Small intestine (tissue), 7 donors: ENCODE results near the gene RIT1. TPM values are rescaled to one million over a fixed set of nuclear protein-coding genes. Genes with fewer than 3 reads are reported as not detected.
A peak's percentile ranks its signal among the peaks of the same experiment; 100 is the strongest.

Experiments used
- DNase-seq, 2 donors: peaks; one replicate each; pipeline versions ENCODE4 v3.0.0 to v3.0.0-alpha.2; 2013
- FAIRE-seq: peaks from 2 replicates; lab custom pipeline; 2012; peaks lifted over from hg19 to GRCh38; lab: Jason Lieb, UNC
- H3K27ac ChIP-seq, 3 donors: one replicate each; pipeline ENCODE4 v1.5.1; 2013; ENCODE audit warnings: low read length in 2 of 3, mild to moderate bottlenecking in 2 of 3, control low read depth in 1 of 3, inconsistent platforms in 1 of 3, low read depth in 1 of 3, moderate library complexity in 1 of 3
- H3K27me3 ChIP-seq, 3 donors: one replicate each; pipeline ENCODE4 v1.6.1; 2013; ENCODE audit warnings: low read length in 3 of 3, inconsistent platforms in 1 of 3; ENCODE audit not compliant: control insufficient read depth in 3 of 3, insufficient read depth in 3 of 3
- H3K36me3 ChIP-seq, 3 donors: one replicate each; pipeline ENCODE4 v1.6.1; 2013; ENCODE audit warnings: low read length in 3 of 3, inconsistent platforms in 1 of 3, low read depth in 1 of 3, mild to moderate bottlenecking in 1 of 3, moderate library complexity in 1 of 3; ENCODE audit not compliant: control insufficient read depth in 3 of 3, insufficient read depth in 2 of 3
- H3K4me1 ChIP-seq, 3 donors: one replicate each; pipeline ENCODE4 v1.6.1; 2013; ENCODE audit warnings: low read length in 2 of 3, inconsistent platforms in 1 of 3, low read depth in 1 of 3, mild to moderate bottlenecking in 1 of 3, moderate library complexity in 1 of 3; ENCODE audit not compliant: control insufficient read depth in 3 of 3, insufficient read depth in 2 of 3
- H3K4me3 ChIP-seq, 3 donors: one replicate each; pipeline ENCODE4 v1.5.1; 2013; ENCODE audit warnings: low read length in 3 of 3, control low read depth in 1 of 3, inconsistent platforms in 1 of 3, low read depth in 1 of 3, mild to moderate bottlenecking in 1 of 3, moderate library complexity in 1 of 3
- H3K9me3 ChIP-seq, 2 donors: one replicate each; pipeline ENCODE4 v1.6.1; 2013; ENCODE audit warnings: low read depth in 1 of 2, low read length in 1 of 2; ENCODE audit not compliant: control insufficient read depth in 2 of 2, insufficient read depth in 1 of 2
- whole genome bisulfite sequencing, 3 donors: extraction: QIAGEN DNeasy Blood & Tissue Kit; methylation state at CpG; one replicate each; pipeline ENCODE4 v1.1.7; 2013; 5-methylcytosine and 5-hydroxymethylcytosine counted together
- polyA plus RNA-seq, 4 donors: library from polyadenylated mRNA; stranded (reverse) in 3 of 4; unstranded in 1 of 4; fragments of 200-250 nt in 3 of 4; fragments of 120-200 nt in 1 of 4; gene quantifications; one replicate each; pipeline versions ENCODE4 v1.2.1 to v1.2.3, GENCODE V29; 2013
- donor health status: healthy with polysubstance abuse.
- donor health status: control.
- donor health status: control.
- donor health status: Bipolar disorder and iron deficiency.
- donor health status: healthy.

The RIT1 gene
- polyA plus RNA-seq, 4 donors = 9.7 to 57.8 (median 11.7) TPM

DNA sequence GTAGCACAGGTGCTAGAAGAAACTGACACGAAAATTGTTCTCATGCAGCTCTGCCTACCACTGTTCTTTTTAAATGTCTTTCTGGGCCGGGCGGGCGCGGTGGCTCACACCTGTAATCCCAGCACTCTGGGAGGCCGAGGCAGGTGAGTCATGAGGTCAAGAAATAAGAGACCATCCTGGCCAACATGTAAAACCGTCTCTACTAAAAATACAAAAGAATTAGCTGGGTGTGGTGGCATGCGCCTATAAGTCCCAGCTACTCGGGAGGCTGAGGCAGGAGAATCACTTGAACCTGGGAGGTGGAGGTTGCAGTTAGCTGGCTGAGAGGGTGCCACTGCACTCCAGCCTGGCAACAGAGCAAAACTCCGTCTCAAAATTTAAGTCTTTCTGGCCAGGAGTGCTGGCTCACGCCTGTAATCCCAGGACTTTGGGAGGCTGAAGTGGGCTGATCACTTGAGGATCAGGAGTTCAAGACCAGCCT lies 947 bp upstream of the RIT1 start:
- DNase-seq = no peak
- FAIRE-seq = no peak
- peaks cover 0 to 4% (median 0%) of the 10 kb centered on the region in 3 donors for H3K4me1 ChIP-seq
- 74 to 83% (median 82%) methylated on average over 11 of the region's 11 CpGs for WGBS, 3 donors
- H3K4me3 ChIP-seq = no peak overlapping the region
- H3K9me3 ChIP-seq = no peaks in the 10 kb centered on the region
- no peaks in the 10 kb centered on the region for H3K27me3 ChIP-seq
- H3K36me3 ChIP-seq = peaks cover 8 to 50% (median 28%) of the 10 kb centered on the region in 3 donors
- peak overlapping the region in 2 of 3 donors; percentile 91 to 94 for H3K27ac ChIP-seq

DNA sequence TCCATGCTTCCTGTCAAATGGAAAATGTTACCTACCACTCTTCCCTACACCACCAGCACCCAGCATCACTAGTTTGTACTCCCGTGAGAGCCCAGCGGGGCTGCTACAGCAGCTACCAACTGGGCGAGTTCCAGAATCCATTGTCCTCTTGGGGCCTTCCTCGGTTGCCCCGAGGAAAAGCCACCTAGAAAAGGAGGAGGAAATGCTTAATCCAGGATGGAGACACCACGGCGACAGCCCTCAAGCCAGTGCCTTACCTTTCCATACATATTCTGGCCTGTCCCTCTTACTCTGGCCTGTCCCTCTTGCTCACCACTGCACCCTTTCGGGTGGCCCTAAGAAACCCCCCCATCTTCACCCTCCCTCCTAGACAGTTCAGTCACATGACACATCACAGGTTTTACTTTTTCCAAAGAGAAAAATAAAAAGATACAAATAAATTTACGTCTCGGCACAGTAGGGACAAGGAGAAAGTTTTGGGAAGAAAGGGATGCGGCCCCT lies 478 bp downstream of the RIT1 start:
- H3K9me3 ChIP-seq = no peaks in the 10 kb centered on the region
- H3K4me3 ChIP-seq = peak overlapping the region; percentile 68 to 75 (median 72)
- H3K27ac ChIP-seq = peak overlapping the region; percentile 79 to 94 (median 91)
- 2% methylated on average over 10 to 11 of the region's 11 CpGs for WGBS, 3 donors
- H3K36me3 ChIP-seq = peaks cover 7 to 61% (median 26%) of the 10 kb centered on the region in 3 donors
- no peaks in the 10 kb centered on the region for H3K27me3 ChIP-seq
- FAIRE-seq (no peak), DNase-seq (peak; percentile 32 to 61)
- peaks cover 0 to 4% (median 0%) of the 10 kb centered on the region in 3 donors for H3K4me1 ChIP-seq

DNA sequence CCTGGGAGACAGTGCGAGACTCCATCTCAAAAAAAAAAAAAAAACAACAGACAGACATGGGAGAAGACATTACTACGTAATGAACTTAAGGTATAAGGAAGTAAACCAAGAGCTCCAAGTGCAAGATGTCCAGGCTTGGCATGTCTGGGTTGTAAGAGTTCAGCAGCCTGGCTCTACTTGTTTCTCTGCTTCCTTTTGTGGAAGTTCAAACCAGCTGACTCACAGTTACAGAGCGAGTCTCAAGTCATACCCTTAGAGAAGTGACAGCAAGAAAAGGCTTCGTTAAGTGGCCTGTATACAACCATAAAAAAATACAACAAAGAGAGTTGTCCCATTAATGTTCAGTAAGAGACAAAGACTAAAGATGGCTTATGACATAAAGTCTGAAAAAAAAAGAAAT lies 1.3 kb downstream of the RIT1 start:
- DNase-seq = peak; percentile 28 to 50
- H3K4me3 ChIP-seq = peak overlapping the region in 1 of 3 donors; percentile 75
- 73 to 91% (median 90%) methylated on average over 4 of the region's 4 CpGs for WGBS, 3 donors

DNA sequence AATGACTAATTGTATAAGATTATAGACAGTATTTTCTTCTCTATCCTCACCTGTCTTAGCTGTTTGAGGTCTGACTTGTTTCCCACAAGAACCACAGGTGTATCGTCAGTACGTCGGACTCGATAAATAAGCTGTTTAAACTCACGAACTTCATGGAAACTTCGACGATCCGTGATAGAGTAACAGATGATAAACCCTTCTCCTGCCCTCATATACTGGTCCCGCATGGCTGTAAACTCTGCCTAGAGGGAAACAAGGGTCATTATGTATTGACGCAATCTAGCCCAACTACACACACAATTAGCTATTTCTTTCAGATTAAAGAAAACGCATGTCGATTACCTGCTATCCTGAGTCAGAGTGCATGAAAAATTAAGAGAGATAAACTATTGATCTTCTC lies 6.9 kb downstream of the RIT1 start:
- Histone ChIP-seq H3K9me3 (no peaks in the 10 kb centered on the region), H3K27ac (no peak overlapping the region), H3K27me3 (no peaks in the 10 kb centered on the region), H3K36me3 (peaks cover 12 to 63% (median 22%) of the 10 kb centered on the region in 3 donors), H3K4me1 (no peaks in the 10 kb centered on the region), H3K4me3 (no peak overlapping the region)
- FAIRE-seq (no peak), DNase-seq (no peak)
- 86 to 87% (median 86%) methylated on average over 12 of the region's 12 CpGs for WGBS, 3 donors

More for the DNA sequence above, 1.3 kb downstream of the RIT1 start:
- peaks cover 7 to 59% (median 21%) of the 10 kb centered on the region in 3 donors for H3K36me3 ChIP-seq
- H3K27me3 ChIP-seq = no peaks in the 10 kb centered on the region
- H3K27ac ChIP-seq = peak overlapping the region in 1 of 3 donors; percentile 94
- no peaks in the 10 kb centered on the region for H3K9me3 ChIP-seq
- no peak for FAIRE-seq
- H3K4me1 ChIP-seq = peaks cover 0 to 4% (median 0%) of the 10 kb centered on the region in 3 donors

DNA sequence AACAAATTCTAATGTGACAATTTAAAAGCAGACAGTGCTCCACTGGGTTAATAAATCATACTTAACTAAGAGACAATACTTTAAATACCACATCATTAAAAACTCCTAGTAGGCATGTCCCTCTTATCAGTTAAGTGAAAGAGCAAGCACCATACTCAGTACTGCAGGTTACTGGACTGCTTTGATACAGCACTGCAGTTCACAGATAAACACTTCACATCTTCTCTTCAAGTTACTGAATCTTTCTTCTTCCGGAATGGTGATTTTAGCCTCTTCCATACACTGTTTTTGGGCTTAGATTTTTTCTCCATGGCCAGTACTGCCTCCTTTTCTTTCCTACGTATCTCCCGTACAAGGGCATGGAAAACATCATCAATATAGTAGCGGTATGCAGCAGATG lies 11.0 kb downstream of the RIT1 start:
- FAIRE-seq (no peak), DNase-seq (no peak)
- Histone ChIP-seq H3K27me3 (no peaks in the 10 kb centered on the region), H3K9me3 (no peaks in the 10 kb centered on the region), H3K27ac (no peak overlapping the region), H3K36me3 (peaks cover 13 to 40% (median 21%) of the 10 kb centered on the region in 3 donors), H3K4me3 (no peak overlapping the region), H3K4me1 (no peaks in the 10 kb centered on the region)
- 90 to 93% (median 90%) methylated on average over 4 of the region's 4 CpGs for WGBS, 3 donors

DNA sequence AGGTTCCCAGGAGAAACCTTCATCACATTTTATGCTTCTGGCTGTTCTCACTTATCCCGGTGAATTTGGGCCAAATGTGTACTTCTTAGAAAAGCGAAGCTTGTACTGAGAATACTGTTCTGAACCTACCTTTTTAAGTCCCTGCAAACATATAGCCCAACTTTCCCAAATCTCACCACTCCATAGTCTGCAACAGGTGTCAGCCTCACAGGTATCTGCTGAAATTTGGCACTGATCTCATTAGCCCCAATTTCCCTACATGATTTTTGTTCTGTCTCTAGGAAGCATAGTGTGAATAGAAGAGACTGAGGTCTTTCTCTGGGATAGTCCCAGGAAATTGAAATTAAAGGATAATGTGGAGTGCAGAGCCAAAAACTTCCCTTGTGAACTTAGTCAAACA lies 11.5 kb downstream of the RIT1 start:
- Histone ChIP-seq H3K9me3 (no peaks in the 10 kb centered on the region), H3K27me3 (no peaks in the 10 kb centered on the region), H3K27ac (no peak overlapping the region), H3K4me3 (no peak overlapping the region), H3K4me1 (no peaks in the 10 kb centered on the region), H3K36me3 (peaks cover 13 to 37% (median 21%) of the 10 kb centered on the region in 3 donors)
- no peak for DNase-seq
- 96 to 98% (median 97%) methylated on average over 2 of the region's 2 CpGs for WGBS, 3 donors
- FAIRE-seq = no peak

DNA sequence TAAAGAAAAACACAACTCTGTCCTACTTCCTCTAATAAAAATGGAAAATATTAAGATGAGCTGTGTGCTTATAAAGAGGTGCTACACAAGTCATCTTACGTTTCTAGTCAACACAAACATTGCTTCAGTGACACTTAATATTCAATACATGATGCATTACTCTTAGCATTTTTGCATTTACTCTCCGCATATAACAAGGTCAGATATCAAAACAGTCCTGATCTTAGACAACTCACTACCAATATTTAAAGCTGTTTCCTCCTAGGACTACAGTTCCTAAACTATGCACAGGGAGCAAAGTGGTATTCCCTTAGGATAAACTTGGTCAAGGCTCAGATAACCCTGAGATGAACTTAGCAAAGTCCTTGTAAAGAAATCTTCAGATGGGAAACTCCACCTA lies 12.3 kb downstream of the RIT1 start:
- Histone ChIP-seq H3K9me3 (no peaks in the 10 kb centered on the region), H3K4me3 (no peak overlapping the region), H3K4me1 (no peaks in the 10 kb centered on the region), H3K27ac (no peak overlapping the region), H3K27me3 (no peaks in the 10 kb centered on the region), H3K36me3 (peaks cover 13 to 34% (median 17%) of the 10 kb centered on the region in 3 donors)
- DNase-seq = no peak
- 81 to 94% (median 87%) methylated on average over 2 of the region's 2 CpGs for WGBS, 3 donors
- FAIRE-seq = no peak

DNA sequence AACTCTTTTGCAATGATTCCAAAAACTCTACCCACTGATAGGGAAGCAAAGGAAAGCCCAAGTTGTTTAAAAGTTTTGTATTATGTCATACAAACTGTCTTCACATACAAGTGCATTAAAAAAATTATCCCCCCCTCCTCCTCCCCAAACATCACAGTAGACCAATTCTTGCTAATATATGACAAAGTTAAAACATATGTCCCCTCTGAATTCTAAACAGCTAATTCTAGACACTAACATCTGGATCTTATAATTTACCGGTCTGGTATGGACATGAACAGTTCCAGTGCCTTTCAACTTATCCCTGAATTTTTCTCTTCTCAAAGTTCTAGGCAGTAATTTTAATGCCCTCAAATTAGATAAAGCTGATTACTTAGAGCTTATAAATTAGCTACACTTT lies 13.4 kb downstream of the RIT1 start:
- 67 to 96% (median 89%) methylated on average over 1 of the region's 1 CpG for WGBS, 3 donors
- DNase-seq (no peak), FAIRE-seq (no peak)
- Histone ChIP-seq H3K4me1 (peaks cover 0 to 9% (median 3%) of the 10 kb centered on the region in 3 donors), H3K9me3 (no peaks in the 10 kb centered on the region), H3K36me3 (peaks cover 13 to 30% (median 13%) of the 10 kb centered on the region in 3 donors), H3K27ac (no peak overlapping the region), H3K27me3 (no peaks in the 10 kb centered on the region), H3K4me3 (no peak overlapping the region)
